ENCODE measurements around the gene CHIA.

Gene CHIA

DNA sequence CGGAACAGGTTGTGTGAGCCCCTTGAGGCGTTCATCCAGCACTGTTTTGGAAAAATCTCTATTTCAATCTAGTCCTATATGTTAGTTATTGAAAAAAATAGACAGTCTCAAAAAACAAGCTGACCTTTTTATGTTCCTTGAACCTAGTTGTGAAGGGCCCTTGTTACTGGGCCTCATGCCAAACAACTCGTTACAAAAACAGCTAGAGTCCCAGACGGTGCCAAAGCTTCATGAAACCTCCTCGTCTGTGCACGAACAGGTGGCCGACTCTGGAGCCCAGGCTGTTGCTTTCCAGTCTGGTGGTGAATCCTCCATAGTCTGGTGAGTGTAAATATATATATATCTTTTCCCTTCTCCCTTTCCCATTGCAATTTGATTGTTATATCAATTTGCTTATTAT, at the start of gene CHIA:
CHIA (plus strand) TSS at position 222 of the 400 bp plus-strand sequence. CDS start 19,617 bp downstream, outside the sequence.
- no peak for DNase-seq (ENCODE audit: low read depth, low spot score)
- H3K27me3 ChIP-seq (ENCODE audit: insufficient read depth, insufficient read length): no peaks in the 10 kb centered on the region
- no peaks in the 10 kb centered on the region for H3K36me3 ChIP-seq (ENCODE audit: insufficient read depth, insufficient read length, low read length)
- no peak for TF ChIP-seq YY1 (IDR thresholded peaks at IDR 0.05; ENCODE audit: insufficient read depth, insufficient read length)
- TF ChIP-seq SUZ12 (IDR thresholded peaks at IDR 0.05; ENCODE audit: extremely low read depth, insufficient read depth, insufficient read length): no peak
- no peak for TF ChIP-seq ZNF274 (IDR thresholded peaks at IDR 0.05; ENCODE audit: low read depth, low read length)
- no peaks in the 10 kb centered on the region for H3K9me3 ChIP-seq (ENCODE audit: insufficient read depth, low read length)
- no peak within 1 kb of the TSS for H3K9ac ChIP-seq (ENCODE audit: insufficient read length, low read depth)
- H3K4me1 ChIP-seq (ENCODE audit: insufficient read depth, insufficient read length): no peaks in the 10 kb centered on the region
- no peak within 1 kb of the TSS for H3K4me3 ChIP-seq (ENCODE audit: insufficient read length, low read depth)

DNA sequence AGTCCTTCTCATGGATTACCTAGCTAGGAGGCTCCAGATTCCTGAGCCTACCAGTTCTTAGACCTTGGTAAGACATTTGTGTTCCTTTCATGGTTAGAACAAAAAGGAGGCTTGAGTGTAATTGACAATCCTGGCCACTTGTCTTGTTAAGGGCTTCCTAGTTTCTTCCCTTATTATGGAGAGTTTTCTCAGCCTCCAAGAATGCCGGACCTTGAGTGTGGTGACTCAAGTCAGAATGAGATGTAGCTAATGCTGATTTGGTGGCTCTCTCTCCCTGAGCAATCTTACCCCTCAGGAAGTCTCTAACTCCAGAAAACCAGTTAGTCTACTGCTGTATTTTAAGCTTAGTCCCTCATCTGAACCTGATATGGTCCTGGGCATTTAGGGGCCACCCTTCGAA, 48.9 kb upstream of the CHIA start:
- no peaks in the 10 kb centered on the region for H3K36me3 ChIP-seq (ENCODE audit: insufficient read depth, insufficient read length, low read length)

DNA sequence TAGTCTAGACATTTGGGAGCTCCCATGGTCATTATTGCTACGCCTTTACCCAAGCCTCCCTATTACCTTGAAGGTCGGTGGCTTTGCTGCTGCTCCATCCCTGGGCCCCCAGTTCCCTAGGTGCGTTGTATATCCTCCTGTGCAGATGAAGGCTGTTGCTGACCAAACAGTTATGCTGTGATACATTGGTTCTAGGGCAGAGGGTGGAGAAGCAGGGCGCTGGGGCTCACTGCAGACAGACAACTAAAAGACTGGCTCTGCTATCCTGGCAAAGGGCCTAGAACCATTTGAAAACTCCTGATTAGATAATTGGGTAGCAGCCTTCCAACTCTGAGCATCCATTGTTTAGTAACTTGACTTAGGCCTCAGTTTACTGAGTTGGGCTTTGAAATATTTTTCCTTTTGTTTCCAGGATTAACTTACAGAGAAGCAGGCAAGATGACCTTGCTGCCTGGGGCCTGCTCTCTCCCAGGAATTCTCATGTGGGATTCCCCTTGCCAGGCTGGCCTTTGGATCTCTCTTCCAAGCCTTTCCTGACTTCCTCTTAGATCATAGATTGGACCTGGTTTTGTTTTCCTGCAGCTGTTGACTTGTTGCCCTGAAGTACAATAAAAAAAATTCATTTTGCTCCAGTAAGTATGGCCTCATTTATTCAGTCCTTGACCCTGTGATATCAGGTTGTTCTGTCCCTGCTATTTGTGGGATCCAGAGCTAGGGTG, 47.7 kb upstream of the CHIA start:
- no peaks in the 10 kb centered on the region for H3K4me1 ChIP-seq (ENCODE audit: insufficient read depth, insufficient read length)
- H3K9ac ChIP-seq (ENCODE audit: insufficient read length, low read depth): no peak overlapping the region
- no peaks in the 10 kb centered on the region for H3K27me3 ChIP-seq (ENCODE audit: insufficient read depth, insufficient read length)
- no peaks in the 10 kb centered on the region for H3K9me3 ChIP-seq (ENCODE audit: insufficient read depth, low read length)
- DNase-seq (ENCODE audit: low read depth, low spot score): no peak
- TF ChIP-seq ZNF274 (IDR thresholded peaks at IDR 0.05; ENCODE audit: low read depth, low read length) (no peak), YY1 (IDR thresholded peaks at IDR 0.05; ENCODE audit: insufficient read depth, insufficient read length) (no peak), SUZ12 (IDR thresholded peaks at IDR 0.05; ENCODE audit: extremely low read depth, insufficient read depth, insufficient read length) (no peak)
- no peaks in the 10 kb centered on the region for H3K36me3 ChIP-seq (ENCODE audit: insufficient read depth, insufficient read length, low read length)
- H3K4me3 ChIP-seq (ENCODE audit: insufficient read length, low read depth): no peak overlapping the region

More for the DNA sequence above, 48.9 kb upstream of the CHIA start:
- Histone ChIP-seq H3K27me3 (ENCODE audit: insufficient read depth, insufficient read length) (no peaks in the 10 kb centered on the region), H3K9ac (ENCODE audit: insufficient read length, low read depth) (no peak overlapping the region), H3K4me1 (ENCODE audit: insufficient read depth, insufficient read length) (no peaks in the 10 kb centered on the region), H3K9me3 (ENCODE audit: insufficient read depth, low read length) (no peaks in the 10 kb centered on the region), H3K4me3 (ENCODE audit: insufficient read length, low read depth) (no peak overlapping the region)
- peak; percentile 72 for DNase-seq (ENCODE audit: low read depth, low spot score)
- TF ChIP-seq ZNF274 (IDR thresholded peaks at IDR 0.05; ENCODE audit: low read depth, low read length) (no peak), YY1 (IDR thresholded peaks at IDR 0.05; ENCODE audit: insufficient read depth, insufficient read length) (no peak), SUZ12 (IDR thresholded peaks at IDR 0.05; ENCODE audit: extremely low read depth, insufficient read depth, insufficient read length) (no peak)

GRCh38 chr1:111247125-111247838, 43.4 kb upstream of the CHIA start:
- TF ChIP-seq ZNF274 (IDR thresholded peaks at IDR 0.05; ENCODE audit: low read depth, low read length) (no peak), SUZ12 (IDR thresholded peaks at IDR 0.05; ENCODE audit: extremely low read depth, insufficient read depth, insufficient read length) (no peak), YY1 (IDR thresholded peaks at IDR 0.05; ENCODE audit: insufficient read depth, insufficient read length) (no peak)
- Histone ChIP-seq H3K36me3 (ENCODE audit: insufficient read depth, insufficient read length, low read length) (no peaks in the 10 kb centered on the region), H3K9me3 (ENCODE audit: insufficient read depth, low read length) (no peaks in the 10 kb centered on the region), H3K27me3 (ENCODE audit: insufficient read depth, insufficient read length) (peaks cover 2% of the 10 kb centered on the region), H3K9ac (ENCODE audit: insufficient read length, low read depth) (no peak overlapping the region), H3K4me3 (ENCODE audit: insufficient read length, low read depth) (no peak overlapping the region), H3K4me1 (ENCODE audit: insufficient read depth, insufficient read length) (no peaks in the 10 kb centered on the region)
- DNase-seq (ENCODE audit: low read depth, low spot score): no peak

- DNase-seq (ENCODE audit: low read depth, low spot score): no peak
- Histone ChIP-seq H3K27me3 (ENCODE audit: insufficient read depth, insufficient read length) (peaks cover 2% of the 10 kb centered on the region), H3K4me3 (ENCODE audit: insufficient read length, low read depth) (no peak overlapping the region), H3K9me3 (ENCODE audit: insufficient read depth, low read length) (no peaks in the 10 kb centered on the region), H3K4me1 (ENCODE audit: insufficient read depth, insufficient read length) (no peaks in the 10 kb centered on the region), H3K36me3 (ENCODE audit: insufficient read depth, insufficient read length, low read length) (no peaks in the 10 kb centered on the region), H3K9ac (ENCODE audit: insufficient read length, low read depth) (no peak overlapping the region)
- TF ChIP-seq YY1 (IDR thresholded peaks at IDR 0.05; ENCODE audit: insufficient read depth, insufficient read length): no peak
- TF ChIP-seq ZNF274 (IDR thresholded peaks at IDR 0.05; ENCODE audit: low read depth, low read length): no peak
- no peak for TF ChIP-seq SUZ12 (IDR thresholded peaks at IDR 0.05; ENCODE audit: extremely low read depth, insufficient read depth, insufficient read length)
Observed at GRCh38 chr1:111249960-111250359, 40.7 kb upstream of the CHIA start.

DNA sequence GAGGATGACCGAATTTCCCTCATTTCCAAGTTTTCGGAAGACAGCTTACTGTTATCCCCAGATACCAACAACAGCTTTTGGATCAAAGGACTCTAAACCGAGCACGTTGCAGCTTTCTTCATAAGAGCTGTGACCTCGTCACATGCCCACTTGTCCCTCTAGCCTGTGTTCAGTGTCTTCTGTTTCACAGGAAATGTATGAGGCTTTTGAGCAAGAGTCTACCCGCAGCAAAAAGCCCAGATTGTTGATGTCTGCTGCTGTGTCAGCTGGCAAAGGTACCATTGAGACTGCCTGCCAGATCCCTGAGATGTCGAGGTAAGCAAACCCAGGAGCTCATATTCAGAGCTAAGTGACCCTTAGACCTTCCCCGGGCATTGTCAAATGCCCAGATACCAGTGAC, 39.1 kb upstream of the CHIA start:
- H3K4me1 ChIP-seq (ENCODE audit: insufficient read depth, insufficient read length): no peaks in the 10 kb centered on the region
- H3K36me3 ChIP-seq (ENCODE audit: insufficient read depth, insufficient read length, low read length): no peaks in the 10 kb centered on the region
- no peak overlapping the region for H3K9ac ChIP-seq (ENCODE audit: insufficient read length, low read depth)
- no peaks in the 10 kb centered on the region for H3K9me3 ChIP-seq (ENCODE audit: insufficient read depth, low read length)
- TF ChIP-seq YY1 (IDR thresholded peaks at IDR 0.05; ENCODE audit: insufficient read depth, insufficient read length) (no peak), SUZ12 (IDR thresholded peaks at IDR 0.05; ENCODE audit: extremely low read depth, insufficient read depth, insufficient read length) (no peak), ZNF274 (IDR thresholded peaks at IDR 0.05; ENCODE audit: low read depth, low read length) (no peak)
- peaks cover 2% of the 10 kb centered on the region for H3K27me3 ChIP-seq (ENCODE audit: insufficient read depth, insufficient read length)
- no peak for DNase-seq (ENCODE audit: low read depth, low spot score)
- no peak overlapping the region for H3K4me3 ChIP-seq (ENCODE audit: insufficient read length, low read depth)

DNA sequence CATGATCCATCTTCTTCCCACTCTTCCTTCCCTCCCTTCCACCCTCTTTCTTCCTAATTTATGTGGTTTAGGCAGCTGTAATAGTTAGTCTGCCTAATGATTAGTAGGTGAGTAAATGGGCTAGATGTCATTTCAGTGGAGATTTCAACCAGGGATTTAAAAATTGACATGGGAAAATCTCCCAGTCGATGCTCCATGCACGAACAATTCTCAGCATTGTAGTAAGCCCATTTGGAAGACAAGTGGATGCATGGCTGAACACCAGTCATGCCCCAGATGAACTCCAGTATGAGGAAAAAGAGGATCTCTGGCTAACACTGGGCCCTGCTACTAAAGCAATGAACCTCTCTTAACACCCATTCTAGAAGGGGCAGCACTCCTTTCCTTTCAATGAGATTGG, 37.9 kb upstream of the CHIA start:
- H3K27me3 ChIP-seq (ENCODE audit: insufficient read depth, insufficient read length): peaks cover 2% of the 10 kb centered on the region
- no peak for DNase-seq (ENCODE audit: low read depth, low spot score)
- TF ChIP-seq ZNF274 (IDR thresholded peaks at IDR 0.05; ENCODE audit: low read depth, low read length) (no peak), YY1 (IDR thresholded peaks at IDR 0.05; ENCODE audit: insufficient read depth, insufficient read length) (no peak), SUZ12 (IDR thresholded peaks at IDR 0.05; ENCODE audit: extremely low read depth, insufficient read depth, insufficient read length) (no peak)

More for the DNA sequence above, 37.9 kb upstream of the CHIA start:
- H3K36me3 ChIP-seq (ENCODE audit: insufficient read depth, insufficient read length, low read length): no peaks in the 10 kb centered on the region
- no peak overlapping the region for H3K4me3 ChIP-seq (ENCODE audit: insufficient read length, low read depth)
- no peaks in the 10 kb centered on the region for H3K4me1 ChIP-seq (ENCODE audit: insufficient read depth, insufficient read length)
- no peaks in the 10 kb centered on the region for H3K9me3 ChIP-seq (ENCODE audit: insufficient read depth, low read length)
- H3K9ac ChIP-seq (ENCODE audit: insufficient read length, low read depth): no peak overlapping the region
